Cardiac muscle cell (in vitro differentiated cells and primary cell): ENCODE results near the gene FOXN3. TPM values are rescaled to one million over a fixed set of nuclear protein-coding genes. Genes with fewer than 3 reads are reported as not detected.

ENCODE experiments used
- DNase-seq, 2 donors: peaks; one replicate each; pipeline versions ENCODE4 v3.0.0 to v3.0.0-alpha.2; 2010 to 2017; ENCODE audit warnings: low read depth in 1 of 2, low spot score in 1 of 2
- H3K27ac ChIP-seq: fragments of 200-600 bp; sonication (generic); 2 replicates; pipeline ENCODE4 v1.5.1; 2016
- H3K27me3 ChIP-seq: fragments of 200-600 bp; sonication (generic); 2 replicates; pipeline ENCODE4 v1.6.0; 2016; ENCODE audit warnings: control low read depth
- H3K36me3 ChIP-seq: fragments of 200-600 bp; sonication (generic); 2 replicates; pipeline ENCODE4 v1.5.1; 2016; ENCODE audit warnings: control low read depth
- H3K4me1 ChIP-seq: fragments of 200-600 bp; sonication (generic); 2 replicates; pipeline ENCODE4 v1.8.1; 2017; ENCODE audit warnings: low read depth, mild to moderate bottlenecking, mixed run types
- H3K4me3 ChIP-seq: fragments of 200-600 bp; sonication (generic); 2 replicates; pipeline ENCODE4 v1.5.1; 2016; ENCODE audit warnings: mild to moderate bottlenecking
- H3K9me3 ChIP-seq: fragments of 200-600 bp; sonication (generic); 2 replicates; pipeline ENCODE4 v1.5.1; 2017; ENCODE audit warnings: low read depth, mild to moderate bottlenecking, control low read depth
- CTCF ChIP-seq: IDR thresholded peaks from 2 replicates; pipeline ENCODE4 v1.5.1; 2012; ENCODE audit warnings: low read depth, mild to moderate bottlenecking, low read length
- polyA plus RNA-seq: library from polyadenylated mRNA; unstranded; fragments of >200 nt; fragmentation: Nextera tagmentation; extraction: Ambion mirVana; gene quantifications from 2 replicates; pipeline ENCODE4 v1.2.1, GENCODE V29; 2016
- total RNA-seq: library from RNA; depleted of rRNA; stranded (reverse); fragments of >200 nt; gene quantifications from 2 replicates; pipeline ENCODE4 v1.2.3, GENCODE V29; 2016

The FOXN3 gene
- total and polyA plus RNA-seq, 2 experiments from 2014 or later = 43.8 to 74.8 TPM

- no peaks in the 10 kb centered on the region for H3K27me3 ChIP-seq
- no peak overlapping the region for H3K4me3 ChIP-seq
- H3K9me3 ChIP-seq = peaks cover 2% of the 10 kb centered on the region
- no peak for DNase-seq
- H3K27ac ChIP-seq = no peak overlapping the region
- no peaks in the 10 kb centered on the region for H3K36me3 ChIP-seq
- peaks cover 16% of the 10 kb centered on the region for H3K4me1 ChIP-seq
- no peak for TF ChIP-seq CTCF
Measured at GRCh38 chr14:89315493-89316470, 101.3 kb downstream of the FOXN3 start.

- peaks cover 8% of the 10 kb centered on the region for H3K4me1 ChIP-seq
- peaks cover 2% of the 10 kb centered on the region for H3K9me3 ChIP-seq
- no peaks in the 10 kb centered on the region for H3K36me3 ChIP-seq
- no peaks in the 10 kb centered on the region for H3K27me3 ChIP-seq
- DNase-seq = no peak
- H3K4me3 ChIP-seq = no peak overlapping the region
- H3K27ac ChIP-seq = no peak overlapping the region
- TF ChIP-seq CTCF = no peak
Measured at GRCh38 chr14:89314274-89314673, 102.8 kb downstream of the FOXN3 start.

- Histone ChIP-seq H3K9me3 (peaks cover 2% of the 10 kb centered on the region), H3K27me3 (no peaks in the 10 kb centered on the region), H3K4me1 (peaks cover 8% of the 10 kb centered on the region), H3K4me3 (no peak overlapping the region), H3K27ac (peak overlapping the region; percentile 48), H3K36me3 (no peaks in the 10 kb centered on the region)
- TF ChIP-seq CTCF = no peak
- no peak for DNase-seq
Measured at GRCh38 chr14:89312932-89313331, 104.1 kb downstream of the FOXN3 start.

GRCh38 chr14:89310211-89310610, 106.8 kb downstream of the FOXN3 start:
- Histone ChIP-seq H3K36me3 (no peaks in the 10 kb centered on the region), H3K4me1 (peaks cover 12% of the 10 kb centered on the region), H3K27ac (no peak overlapping the region), H3K27me3 (no peaks in the 10 kb centered on the region), H3K4me3 (no peak overlapping the region), H3K9me3 (peaks cover 2% of the 10 kb centered on the region)
- TF ChIP-seq CTCF = no peak
- no peak for DNase-seq

- Histone ChIP-seq H3K27ac (no peak overlapping the region), H3K4me1 (peaks cover 17% of the 10 kb centered on the region), H3K27me3 (no peaks in the 10 kb centered on the region), H3K36me3 (no peaks in the 10 kb centered on the region), H3K4me3 (no peak overlapping the region), H3K9me3 (peaks cover 2% of the 10 kb centered on the region)
- no peak for TF ChIP-seq CTCF
- DNase-seq = no peak
Measured at GRCh38 chr14:89309670-89310177, 107.3 kb downstream of the FOXN3 start.
